Activated gamma-delta T cell treated with Interleukin-2 at 50 U/mL for 16 hours (primary cell): ENCODE measurements around the gene GPHA2.
A peak's percentile ranks its signal among the peaks of the same experiment; 100 is the strongest.
"Not testable (repeated sequence)": the region's sequence is repeated elsewhere in the genome, so short reads cannot be mapped to it uniquely, and the experiment has no call there.

Experiments used
- DNase-seq: peaks from one replicate; pipeline ENCODE4 v3.0.0-alpha.2; 2020

The GPHA2 gene

DNA sequence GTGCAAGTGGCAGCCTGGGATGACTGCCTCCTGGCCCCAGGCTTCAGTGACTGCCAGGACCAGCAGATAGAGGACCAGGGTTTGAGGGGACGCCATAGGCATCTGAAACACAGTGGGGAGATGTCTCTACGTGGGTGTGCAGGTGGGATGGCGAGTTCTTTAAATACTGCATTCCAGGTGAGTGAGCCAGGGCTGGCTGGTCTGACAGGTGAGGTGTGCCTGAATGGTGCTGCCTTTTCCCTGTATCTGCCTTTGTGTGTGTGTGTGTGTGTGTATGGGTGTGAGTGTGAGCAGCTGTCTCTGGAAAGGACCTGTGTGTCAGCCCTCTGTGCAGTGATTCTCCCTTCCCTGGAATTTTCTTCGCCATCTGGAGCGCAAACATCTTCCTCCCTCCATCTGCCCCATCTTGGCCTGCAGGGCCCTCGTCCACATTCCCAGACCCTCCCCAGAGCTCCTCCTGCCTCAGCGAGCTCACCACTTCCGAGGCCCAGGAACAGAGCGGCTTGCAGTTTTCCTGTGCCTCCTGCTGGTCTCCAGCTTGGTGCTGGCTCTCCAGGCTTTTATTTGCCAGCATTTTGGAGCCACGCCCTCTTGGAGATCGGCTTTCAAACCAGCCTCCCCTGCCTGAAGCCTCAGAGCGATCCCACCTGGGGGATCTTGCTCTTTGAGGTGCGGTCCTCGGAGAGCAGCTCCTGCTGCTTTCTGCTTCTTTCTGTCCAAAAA lies at the start of gene GPHA2:
Gene GPHA2, minus strand, starts transcription at position 535 of the 723 bp plus-strand sequence. Its CDS starts 433 bp downstream, at position 102.
- DNase-seq: no peak

- not testable (repeated sequence) for DNase-seq
Observed at GRCh38 chr11:64983339-64983738, 47.6 kb upstream of the GPHA2 start.

DNA sequence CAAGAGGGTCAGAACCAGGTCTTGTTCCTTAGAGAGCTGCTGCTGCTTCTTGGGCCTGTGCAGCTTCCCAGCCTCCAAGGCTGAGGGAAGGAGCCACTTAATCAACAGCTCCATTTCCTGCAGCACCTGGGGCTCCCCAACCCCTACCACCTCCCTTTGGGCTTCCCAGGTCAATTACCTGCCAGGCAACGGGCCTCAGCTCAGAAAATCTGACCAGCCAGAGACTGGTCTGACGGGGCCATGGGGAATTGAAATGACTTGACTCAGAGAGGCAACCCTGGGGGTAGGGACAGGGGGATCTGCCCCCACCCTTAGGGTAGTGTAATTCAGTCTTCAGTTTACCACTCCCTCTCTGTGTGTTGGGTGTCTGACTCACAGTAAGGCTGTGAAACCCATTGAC lies 41.0 kb upstream of the GPHA2 start:
- no peak for DNase-seq

DNA sequence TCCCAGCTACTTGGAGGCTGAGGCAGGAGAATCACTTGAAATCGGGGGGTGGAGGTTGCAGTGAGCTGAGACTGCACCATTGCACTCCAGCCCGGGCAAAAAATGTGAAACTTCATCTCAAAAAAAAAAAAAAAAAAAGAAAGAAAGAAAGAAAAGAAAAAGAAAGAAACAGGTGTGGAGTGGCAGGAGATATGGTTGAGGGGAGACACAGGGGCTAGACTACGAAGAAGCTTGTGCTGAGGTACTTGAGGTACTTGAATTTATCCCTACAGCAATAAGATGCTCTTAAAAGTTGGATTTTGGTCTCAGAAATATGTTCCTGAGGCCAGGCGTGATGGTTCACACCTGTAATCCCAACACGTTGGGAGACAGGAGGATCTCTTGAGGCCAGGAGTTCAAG lies 38.4 kb upstream of the GPHA2 start:
- no peak for DNase-seq

DNA sequence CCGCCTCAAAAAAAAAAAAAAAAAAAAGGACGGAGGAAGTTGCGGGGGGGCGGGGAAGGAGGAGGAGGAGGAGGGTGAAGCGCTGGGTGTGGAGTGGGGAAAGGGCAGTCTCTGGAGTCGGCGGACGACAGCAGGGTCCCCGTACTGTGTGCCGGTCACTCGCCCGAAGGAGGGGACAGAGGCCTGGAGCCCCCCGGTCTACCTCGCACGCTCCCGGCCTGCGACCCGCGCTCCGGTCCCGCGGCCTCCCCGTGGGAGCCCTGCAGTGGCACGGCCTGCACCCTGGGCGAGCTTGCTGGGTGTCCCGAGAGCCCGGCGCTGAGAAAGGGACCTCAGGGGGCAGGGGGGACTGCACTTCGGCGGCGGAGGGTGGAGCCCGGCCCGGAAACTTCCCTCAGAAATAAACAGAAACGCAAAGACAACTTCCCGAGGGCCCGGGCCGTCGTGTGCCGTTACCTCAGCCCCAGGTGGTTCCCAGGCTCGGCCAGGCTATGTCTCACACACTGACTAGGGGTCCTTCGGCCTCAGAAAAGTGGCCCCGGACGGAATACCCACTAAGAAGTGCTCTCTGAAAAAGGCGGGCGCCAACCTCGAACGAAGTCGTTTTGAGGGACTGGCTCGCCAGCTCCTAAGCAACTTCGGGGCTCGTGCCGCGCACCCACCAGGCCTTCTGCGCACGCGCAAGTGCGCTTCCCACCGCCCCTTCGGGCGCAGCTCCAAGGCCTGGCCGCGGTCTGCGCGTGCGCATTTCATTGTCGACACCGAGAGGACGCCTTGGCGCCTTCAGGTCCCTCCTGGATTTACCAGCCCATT lies 35.9 kb upstream of the GPHA2 start, which contains the start of gene MAJIN:
Gene MAJIN, minus strand, starts transcription at position 688 of the 813 bp plus-strand sequence. CDS start 12,703 bp downstream, outside the sequence.
- peak; percentile 82 for DNase-seq

GRCh38 chr11:64970731-64971151 lies 35.0 kb upstream of the GPHA2 start:
- no peak for DNase-seq

- no peak for DNase-seq
Observed at GRCh38 chr11:64969209-64969608, 33.5 kb upstream of the GPHA2 start.

DNA sequence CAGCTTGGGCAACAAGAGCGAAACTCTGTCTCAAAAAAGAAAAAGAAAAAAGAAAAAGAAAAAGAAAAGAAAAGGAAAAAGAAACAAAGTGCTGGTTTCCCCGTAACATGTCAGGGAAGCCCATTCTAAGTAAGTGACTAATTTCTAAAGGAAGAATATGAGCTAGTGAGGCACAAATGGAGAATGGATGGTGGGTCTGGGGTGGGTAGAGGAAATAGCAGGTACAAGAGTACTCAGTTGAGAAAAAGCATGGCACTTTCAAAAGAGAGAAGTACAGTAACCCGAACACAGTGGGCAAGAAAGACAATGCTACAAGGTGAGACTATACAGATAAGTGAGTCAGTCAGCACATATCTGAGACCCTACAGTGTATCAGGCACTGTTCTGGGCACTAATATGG lies 31.7 kb upstream of the GPHA2 start:
- DNase-seq: no peak

DNA sequence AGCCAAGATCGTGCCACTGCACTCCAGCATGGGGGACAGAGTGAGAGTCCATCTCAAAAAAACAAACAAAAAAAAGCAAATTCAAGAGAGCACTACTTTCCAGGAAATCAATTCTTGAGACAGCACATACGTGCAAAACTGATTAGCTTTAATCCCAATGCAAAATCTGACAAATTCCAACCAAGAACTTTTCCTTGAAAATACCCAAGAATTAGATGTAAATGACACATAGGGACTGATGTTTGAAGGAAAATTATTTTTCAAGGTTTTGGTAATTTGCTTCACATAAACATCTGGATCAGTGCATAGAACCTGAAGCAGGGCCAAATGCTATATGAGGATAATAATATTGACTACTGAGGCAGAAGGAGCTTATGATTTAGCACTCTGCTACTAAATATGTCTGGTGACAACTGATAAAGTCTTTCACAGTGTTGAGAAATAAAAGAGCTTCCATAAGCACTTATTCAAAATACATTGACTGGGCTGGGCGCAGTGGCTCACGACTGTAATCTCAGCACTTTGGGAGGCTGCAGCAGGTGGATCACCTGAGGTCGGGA lies 27.5 kb upstream of the GPHA2 start:
- DNase-seq: no peak

GRCh38 chr11:64960719-64961118 lies 25.0 kb upstream of the GPHA2 start:
- no peak for DNase-seq

- no peak for DNase-seq
Observed at GRCh38 chr11:64959498-64959897, 23.8 kb upstream of the GPHA2 start.

DNA sequence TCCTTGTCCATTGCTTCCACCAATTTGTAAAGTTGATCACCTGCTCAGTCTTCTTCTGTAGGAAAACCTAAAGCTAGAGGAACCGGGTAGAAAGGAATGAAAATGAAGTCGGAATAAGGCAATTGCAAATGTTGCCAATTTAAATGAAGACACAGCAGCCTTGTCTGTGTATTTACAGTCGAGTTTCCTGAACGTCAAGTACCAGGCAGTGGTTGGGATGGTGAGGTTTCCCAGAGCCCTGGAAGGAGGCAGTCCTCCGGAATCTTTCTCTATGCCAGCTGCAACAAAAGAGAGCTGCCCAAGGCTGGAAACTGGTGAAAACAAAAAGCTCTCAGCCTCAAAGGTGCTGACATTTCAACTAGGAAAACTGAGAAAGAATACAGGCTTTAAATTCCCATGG lies 18.5 kb upstream of the GPHA2 start:
- no peak for DNase-seq

DNA sequence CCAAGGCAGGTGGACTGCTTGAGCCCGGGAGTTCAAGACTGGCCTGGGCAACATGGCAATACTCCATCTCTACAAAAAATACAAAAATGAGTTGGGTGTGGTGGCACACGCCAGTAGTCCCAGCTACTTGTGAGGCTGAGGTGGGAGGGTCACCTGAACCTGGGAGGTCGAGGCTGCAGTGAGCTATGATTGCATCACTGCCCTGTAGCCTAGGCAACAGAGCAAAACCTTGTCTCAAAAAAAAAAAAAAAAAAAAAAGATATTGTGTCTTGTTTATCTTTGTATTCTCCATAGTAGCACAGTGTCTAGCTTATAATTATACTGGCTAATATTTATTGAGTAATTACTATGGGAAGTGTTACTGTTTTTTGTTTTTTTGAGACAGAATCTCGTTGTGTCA lies 15.8 kb upstream of the GPHA2 start:
- DNase-seq: no peak

DNA sequence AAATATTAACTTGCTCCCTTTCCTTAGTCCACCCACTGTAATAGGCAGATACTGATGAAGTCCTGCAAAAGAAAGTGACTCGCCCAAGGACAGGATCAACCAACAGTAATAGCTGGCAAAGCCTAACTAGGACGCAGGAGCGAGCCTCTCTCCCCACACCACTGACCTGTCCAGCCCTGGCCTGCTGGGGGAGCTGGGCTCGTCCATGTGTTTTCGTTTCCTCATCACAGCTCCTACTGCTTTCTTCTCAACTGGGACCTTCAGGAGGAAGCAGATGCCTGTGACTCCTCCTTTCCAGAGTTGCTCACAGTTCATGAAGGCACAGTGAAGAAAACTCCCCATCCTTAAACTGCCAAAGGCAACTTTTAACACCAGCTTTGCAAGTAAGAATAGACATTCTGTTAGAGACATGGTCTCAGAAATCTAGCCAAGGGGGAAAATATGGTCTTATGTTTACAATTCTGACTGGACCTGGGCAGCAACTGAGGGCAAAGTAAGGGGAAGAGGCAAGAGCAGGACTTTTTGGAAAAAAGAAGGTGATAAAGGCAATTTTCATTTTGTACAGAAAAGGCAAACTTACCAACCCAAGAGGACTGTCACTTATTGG lies 11.6 kb upstream of the GPHA2 start:
- no peak for DNase-seq

- no peak for DNase-seq
Observed at GRCh38 chr11:64936539-64936938, 846 bp upstream of the GPHA2 start.

- no peak for DNase-seq
Observed at GRCh38 chr11:64934682-64935358, 873 bp downstream of the GPHA2 start.

GRCh38 chr11:64933935-64934681 lies 1.6 kb downstream of the GPHA2 start:
- DNase-seq: no peak

DNA sequence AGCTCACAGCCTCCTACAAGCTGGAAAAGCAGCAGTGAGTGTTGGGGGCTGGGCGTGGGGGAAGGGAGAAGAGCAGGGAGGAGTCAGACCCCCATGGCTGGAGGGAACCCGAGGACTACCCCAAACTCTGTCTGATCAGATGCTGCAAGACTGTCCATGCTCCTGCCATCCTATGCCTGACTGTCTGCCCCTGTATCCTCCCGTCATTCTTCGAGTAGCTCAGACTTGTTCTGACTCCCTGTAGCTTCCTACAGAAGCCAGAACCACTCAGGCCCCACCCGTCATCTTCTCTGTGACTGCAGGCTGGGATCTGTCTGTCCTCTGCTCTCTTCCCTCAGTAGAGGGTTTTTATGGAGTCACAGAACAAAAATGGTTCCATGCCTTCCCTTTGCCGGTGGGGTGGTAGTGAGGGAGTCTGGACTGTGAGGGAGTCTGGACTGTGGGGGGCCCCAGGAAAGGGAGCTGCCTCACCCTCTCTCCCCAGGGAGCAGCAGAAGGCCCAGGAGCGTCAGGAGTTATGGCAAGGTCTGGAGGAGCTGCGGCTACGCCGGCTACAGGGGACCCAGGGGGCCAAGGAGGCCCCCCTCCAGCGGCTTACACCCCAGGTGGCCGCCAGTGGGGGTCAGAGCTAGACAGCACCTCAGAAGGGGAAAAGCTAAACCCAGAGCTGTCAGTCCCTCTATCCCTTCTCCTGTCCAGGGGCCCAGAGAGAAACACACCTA lies 2.3 kb downstream of the GPHA2 start:
- no peak for DNase-seq

GRCh38 chr11:64932324-64932723 lies 3.4 kb downstream of the GPHA2 start:
- DNase-seq: no peak

GRCh38 chr11:64931290-64931689 lies 4.4 kb downstream of the GPHA2 start:
- no peak for DNase-seq

DNA sequence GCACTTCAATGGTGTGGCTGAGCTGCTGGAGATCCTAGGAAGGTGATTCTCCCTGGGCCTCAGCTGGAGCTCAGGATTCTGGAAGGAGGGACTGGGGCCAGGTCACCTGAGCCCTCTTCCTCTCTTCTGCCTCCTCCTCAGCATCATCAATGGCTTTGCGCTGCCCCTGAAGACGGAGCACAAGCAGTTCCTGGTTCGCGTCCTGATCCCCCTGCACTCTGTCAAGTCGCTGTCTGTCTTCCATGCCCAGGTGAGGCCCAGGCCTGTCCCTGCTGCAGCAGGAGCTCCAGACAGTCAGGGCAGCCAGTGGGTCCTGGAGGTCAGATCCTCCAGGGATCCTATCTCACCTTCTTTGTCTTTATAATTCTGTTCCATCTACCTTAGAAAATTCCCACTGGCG lies 5.4 kb downstream of the GPHA2 start:
- DNase-seq: no peak
